ENCODE results near the gene FYN. TPM values are rescaled to one million over a fixed set of nuclear protein-coding genes. Genes with fewer than 3 reads are reported as not detected.

FYN gene
- total and polyA plus RNA-seq, 2 of the 8 experiments (the other 6 are each of a cell fraction or from before 2014, with no cell fraction given), result 46.8 to 97.2 TPM

DNA sequence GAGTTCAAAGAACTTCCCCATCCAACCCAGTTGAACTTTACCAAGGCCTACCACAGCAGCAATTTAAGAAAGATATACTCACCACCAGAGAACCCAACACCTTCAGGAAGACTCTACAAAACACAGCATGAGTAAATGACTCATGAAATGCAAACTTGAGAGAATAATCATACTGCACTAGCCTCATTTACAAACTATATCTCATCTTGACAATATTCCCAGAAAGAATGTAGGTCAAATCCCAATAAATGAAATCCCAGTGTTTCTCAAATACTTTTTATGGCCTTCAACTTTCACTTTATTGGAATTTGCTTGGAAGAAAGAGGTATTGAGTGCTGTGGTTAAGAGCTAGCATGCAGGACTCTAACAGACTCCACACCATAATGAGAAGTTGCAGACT is 60.0 kb downstream of the FYN start (continued):
- TF ChIP-seq, protein P1, sequence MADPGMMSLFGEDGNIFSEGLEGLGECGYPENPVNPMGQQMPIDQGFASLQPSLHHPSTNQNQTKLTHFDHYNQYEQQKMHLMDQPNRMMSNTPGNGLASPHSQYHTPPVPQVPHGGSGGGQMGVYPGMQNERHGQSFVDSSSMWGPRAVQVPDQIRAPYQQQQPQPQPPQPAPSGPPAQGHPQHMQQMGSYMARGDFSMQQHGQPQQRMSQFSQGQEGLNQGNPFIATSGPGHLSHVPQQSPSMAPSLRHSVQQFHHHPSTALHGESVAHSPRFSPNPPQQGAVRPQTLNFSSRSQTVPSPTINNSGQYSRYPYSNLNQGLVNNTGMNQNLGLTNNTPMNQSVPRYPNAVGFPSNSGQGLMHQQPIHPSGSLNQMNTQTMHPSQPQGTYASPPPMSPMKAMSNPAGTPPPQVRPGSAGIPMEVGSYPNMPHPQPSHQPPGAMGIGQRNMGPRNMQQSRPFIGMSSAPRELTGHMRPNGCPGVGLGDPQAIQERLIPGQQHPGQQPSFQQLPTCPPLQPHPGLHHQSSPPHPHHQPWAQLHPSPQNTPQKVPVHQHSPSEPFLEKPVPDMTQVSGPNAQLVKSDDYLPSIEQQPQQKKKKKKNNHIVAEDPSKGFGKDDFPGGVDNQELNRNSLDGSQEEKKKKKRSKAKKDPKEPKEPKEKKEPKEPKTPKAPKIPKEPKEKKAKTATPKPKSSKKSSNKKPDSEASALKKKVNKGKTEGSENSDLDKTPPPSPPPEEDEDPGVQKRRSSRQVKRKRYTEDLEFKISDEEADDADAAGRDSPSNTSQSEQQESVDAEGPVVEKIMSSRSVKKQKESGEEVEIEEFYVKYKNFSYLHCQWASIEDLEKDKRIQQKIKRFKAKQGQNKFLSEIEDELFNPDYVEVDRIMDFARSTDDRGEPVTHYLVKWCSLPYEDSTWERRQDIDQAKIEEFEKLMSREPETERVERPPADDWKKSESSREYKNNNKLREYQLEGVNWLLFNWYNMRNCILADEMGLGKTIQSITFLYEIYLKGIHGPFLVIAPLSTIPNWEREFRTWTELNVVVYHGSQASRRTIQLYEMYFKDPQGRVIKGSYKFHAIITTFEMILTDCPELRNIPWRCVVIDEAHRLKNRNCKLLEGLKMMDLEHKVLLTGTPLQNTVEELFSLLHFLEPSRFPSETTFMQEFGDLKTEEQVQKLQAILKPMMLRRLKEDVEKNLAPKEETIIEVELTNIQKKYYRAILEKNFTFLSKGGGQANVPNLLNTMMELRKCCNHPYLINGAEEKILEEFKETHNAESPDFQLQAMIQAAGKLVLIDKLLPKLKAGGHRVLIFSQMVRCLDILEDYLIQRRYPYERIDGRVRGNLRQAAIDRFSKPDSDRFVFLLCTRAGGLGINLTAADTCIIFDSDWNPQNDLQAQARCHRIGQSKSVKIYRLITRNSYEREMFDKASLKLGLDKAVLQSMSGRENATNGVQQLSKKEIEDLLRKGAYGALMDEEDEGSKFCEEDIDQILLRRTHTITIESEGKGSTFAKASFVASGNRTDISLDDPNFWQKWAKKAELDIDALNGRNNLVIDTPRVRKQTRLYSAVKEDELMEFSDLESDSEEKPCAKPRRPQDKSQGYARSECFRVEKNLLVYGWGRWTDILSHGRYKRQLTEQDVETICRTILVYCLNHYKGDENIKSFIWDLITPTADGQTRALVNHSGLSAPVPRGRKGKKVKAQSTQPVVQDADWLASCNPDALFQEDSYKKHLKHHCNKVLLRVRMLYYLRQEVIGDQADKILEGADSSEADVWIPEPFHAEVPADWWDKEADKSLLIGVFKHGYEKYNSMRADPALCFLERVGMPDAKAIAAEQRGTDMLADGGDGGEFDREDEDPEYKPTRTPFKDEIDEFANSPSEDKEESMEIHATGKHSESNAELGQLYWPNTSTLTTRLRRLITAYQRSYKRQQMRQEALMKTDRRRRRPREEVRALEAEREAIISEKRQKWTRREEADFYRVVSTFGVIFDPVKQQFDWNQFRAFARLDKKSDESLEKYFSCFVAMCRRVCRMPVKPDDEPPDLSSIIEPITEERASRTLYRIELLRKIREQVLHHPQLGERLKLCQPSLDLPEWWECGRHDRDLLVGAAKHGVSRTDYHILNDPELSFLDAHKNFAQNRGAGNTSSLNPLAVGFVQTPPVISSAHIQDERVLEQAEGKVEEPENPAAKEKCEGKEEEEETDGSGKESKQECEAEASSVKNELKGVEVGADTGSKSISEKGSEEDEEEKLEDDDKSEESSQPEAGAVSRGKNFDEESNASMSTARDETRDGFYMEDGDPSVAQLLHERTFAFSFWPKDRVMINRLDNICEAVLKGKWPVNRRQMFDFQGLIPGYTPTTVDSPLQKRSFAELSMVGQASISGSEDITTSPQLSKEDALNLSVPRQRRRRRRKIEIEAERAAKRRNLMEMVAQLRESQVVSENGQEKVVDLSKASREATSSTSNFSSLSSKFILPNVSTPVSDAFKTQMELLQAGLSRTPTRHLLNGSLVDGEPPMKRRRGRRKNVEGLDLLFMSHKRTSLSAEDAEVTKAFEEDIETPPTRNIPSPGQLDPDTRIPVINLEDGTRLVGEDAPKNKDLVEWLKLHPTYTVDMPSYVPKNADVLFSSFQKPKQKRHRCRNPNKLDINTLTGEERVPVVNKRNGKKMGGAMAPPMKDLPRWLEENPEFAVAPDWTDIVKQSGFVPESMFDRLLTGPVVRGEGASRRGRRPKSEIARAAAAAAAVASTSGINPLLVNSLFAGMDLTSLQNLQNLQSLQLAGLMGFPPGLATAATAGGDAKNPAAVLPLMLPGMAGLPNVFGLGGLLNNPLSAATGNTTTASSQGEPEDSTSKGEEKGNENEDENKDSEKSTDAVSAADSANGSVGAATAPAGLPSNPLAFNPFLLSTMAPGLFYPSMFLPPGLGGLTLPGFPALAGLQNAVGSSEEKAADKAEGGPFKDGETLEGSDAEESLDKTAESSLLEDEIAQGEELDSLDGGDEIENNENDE (IDR thresholded peaks at IDR 0.05; ENCODE audit: insufficient replicate concordance, low read length), result no peak
- TF ChIP-seq SP1 (IDR thresholded peaks at IDR 0.05; ENCODE audit: low read depth, low read length) (no peak), JUN (IDR thresholded peaks at IDR 0.05; ENCODE audit: low read depth, low read length) (no peak), HDAC6 (IDR thresholded peaks at IDR 0.05; ENCODE audit: low read depth, low read length) (no peak), SRF (IDR thresholded peaks at IDR 0.05; ENCODE audit: low read depth, low read length) (no peak)
